NCI-H774 (cell line): Measurements from ENCODE around the gene CGB2.
"Not testable (repeated sequence)": the region's sequence is repeated elsewhere in the genome, so short reads cannot be mapped to it uniquely, and the experiment has no call there.

Experiments used
- DNase-seq: peaks from one replicate; lab custom pipeline; 2025; lab: John Stamatoyannopoulos, UW

The CGB2 gene

GRCh38 chr19:49010453-49010852, 21.2 kb upstream of the CGB2 start:
- no peak for DNase-seq

- no peak for DNase-seq
These were observed 20.5 kb upstream of the CGB2 start for GRCh38 chr19:49011194-49011593.

GRCh38 chr19:49014123-49014869, 17.4 kb upstream of the CGB2 start:
- DNase-seq = no peak

GRCh38 chr19:49014870-49015255, 16.8 kb upstream of the CGB2 start:
- DNase-seq = no peak

DNA sequence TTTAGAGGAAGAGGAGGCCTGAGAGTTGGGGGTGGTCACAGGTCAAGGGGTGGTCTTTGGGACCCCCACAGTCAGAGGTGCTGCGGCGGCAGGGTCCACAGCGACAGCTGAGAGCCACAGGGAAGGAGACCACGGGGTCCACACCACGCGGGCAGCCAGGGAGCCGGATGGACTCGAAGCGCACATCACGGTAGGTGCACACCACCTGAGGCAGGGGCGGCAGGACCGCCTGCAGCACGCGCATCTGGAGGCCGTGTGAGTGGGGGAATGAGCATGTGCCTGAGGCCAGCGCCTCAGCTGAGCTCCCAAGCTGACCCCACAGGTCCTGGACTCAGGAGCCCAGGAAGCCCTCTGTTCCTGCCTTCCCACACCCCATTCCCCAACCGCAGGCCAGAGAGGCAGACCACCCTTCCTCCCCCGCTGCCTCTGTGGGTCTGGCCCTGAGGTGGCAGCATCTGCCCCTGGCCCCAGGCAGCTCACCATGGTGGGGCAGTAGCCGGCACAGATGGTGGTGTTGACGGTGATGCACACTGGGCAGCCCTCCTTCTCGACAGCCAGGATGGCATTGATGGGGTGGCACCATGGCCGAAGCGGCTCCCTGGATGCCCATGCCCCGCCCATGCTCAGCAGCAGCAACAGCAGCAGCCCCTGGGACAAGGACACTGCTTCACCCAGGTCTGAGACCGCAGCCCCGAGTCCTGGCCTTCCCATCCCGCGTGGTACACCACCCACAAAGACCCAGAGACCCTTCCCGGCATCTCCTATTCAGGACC, 15.4 kb upstream of the CGB2 start:
- no peak for DNase-seq

DNA sequence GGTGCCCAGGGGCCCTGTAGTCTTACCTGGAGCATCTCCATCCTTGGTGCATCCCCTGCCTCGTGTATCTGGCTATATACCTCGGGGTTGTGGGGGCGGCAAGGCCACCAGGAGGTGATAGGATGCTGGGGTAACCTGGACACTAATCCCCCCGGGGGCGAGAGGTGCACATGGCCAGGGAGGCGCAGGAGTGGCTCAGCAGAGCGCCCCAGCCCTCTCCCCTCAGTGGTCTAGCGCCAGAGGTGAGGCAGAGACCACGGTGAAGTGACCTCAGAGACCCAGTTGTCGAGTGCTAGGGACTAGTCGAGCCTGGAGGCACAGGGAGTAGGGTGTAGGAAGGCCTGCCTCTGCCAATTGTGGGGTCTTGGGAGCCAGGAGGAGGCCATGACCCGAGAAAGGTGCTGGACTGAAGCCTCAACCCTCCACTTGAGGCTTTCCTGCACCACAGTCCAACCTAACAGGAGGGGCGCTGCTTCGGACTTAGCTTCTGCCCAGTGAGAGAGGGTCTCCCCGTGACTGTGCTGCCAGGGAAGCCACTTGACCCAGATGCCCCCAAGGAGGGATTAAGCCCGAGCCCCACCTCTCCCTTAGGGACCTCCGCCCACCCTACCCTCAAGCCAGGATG, 14.5 kb upstream of the CGB2 start, which contains the start of gene LHB:
TSS of gene LHB (minus strand) at position 51 of the 625 bp plus-strand sequence. CDS start at position 41, 10 bp downstream.
- DNase-seq = no peak

GRCh38 chr19:49017666-49018351, 13.9 kb upstream of the CGB2 start:
- no peak for DNase-seq

GRCh38 chr19:49018388-49019241, 13.1 kb upstream of the CGB2 start:
- DNase-seq = not testable (repeated sequence)

DNA sequence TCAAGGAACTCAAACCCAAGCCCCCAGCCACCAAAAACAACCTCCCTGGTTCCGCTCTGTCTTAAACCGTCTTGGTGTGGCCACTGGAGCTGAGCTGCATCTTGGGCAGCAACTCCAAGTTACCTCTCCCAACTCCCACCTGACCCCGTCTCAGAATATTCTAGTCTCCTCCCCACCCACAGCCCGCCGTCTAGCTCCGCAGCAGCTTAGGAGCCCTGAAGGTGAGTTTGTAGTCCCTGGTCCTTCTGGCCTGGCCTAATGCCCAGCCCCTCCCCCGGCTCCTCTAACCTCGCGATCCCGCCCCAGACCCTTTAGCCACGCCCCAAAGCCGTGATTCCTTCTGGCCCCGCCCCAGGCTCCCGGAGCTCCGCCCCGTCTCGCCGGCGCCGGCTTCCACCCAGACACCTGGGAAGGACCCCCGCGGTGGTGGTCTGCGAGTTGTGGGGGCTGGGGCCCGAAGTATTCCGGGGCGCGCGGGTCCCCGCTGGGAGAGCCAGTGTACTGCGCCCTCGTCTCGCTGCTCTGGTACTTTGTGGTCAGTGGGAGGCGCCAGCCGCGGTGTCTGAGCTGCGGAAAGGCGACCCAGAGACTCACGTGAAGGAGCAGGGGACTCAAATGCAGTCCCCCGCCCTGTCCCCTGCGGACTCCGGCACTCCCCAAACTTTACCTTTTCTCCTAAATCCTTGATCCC, 12.3 kb upstream of the CGB2 start:
- peak; percentile 67 for DNase-seq

DNA sequence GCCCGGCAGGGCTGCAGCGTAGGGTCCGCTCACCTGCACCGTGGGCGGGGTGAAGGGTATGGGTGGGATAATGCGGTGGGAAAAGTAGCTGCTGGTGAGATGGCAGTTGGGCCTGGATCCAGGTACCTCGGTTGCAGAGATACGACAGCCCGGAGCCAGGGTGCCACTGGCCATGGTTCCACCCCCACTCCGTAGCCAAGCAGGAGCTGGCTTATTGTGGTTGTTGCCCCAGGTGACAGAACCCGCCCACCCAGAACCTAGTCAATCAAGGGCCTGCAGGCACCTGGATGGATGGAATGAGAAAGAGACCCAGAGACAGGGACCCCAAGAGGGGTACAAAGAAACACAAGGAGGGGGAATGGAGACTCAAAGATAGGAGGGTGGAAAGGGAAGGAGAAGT, 11.3 kb upstream of the CGB2 start:
- no peak for DNase-seq

DNA sequence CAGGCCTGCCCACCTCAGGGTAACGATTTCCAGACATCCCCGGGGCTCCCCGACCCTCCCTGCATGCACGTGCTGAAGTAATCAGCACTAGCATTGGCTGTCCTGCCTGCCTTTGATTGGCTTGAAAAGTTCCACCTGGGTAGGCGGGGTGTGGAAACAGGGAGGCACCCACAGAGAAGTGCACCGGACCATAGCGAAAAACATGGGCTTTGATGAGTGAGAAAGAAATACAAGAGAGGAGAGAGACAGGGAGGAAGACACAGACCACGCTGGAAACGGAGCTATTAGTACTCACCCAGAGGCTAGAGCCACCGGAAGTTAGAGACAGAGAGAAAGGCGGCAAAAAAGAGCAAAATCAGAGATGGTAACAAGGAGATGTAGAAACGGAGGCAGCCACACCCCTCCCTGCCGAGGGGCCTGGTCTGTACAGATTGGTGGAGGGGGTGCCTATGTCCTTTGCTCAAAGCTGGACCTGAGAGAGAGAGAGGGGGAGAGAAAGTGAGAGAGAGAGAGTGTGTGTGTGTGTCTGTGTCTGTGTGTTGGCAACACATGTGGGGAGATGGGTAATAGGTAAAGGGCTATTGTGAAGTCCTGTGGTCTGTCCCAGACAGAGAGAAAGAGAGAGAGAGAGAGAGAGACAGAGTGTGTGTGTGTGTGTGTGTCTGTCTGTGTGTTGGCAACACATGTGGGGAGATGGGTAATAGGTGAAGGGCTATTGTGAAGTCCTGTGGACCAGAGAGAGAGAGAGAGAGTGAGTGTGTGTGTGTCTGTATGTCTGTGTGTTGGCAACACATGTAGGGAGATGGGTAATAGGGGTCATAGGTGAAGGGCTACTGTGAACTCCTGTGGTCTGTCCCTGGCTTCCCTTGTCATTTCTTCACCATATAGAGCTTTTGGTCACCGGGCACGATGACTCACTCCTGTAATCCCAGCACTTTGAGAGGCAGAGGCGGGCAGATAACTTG, 10.5 kb upstream of the CGB2 start:
- no peak for DNase-seq

- DNase-seq = no peak
These were observed 9.6 kb upstream of the CGB2 start for GRCh38 chr19:49022116-49022515.

- DNase-seq = not testable (repeated sequence)
These were observed 7.5 kb upstream of the CGB2 start, which contains the start of gene CGB3 for GRCh38 chr19:49024233-49024632. TSS of gene CGB3 (minus strand) at chr19:49024333. CDS start at chr19:49023971, 362 bp downstream.

DNA sequence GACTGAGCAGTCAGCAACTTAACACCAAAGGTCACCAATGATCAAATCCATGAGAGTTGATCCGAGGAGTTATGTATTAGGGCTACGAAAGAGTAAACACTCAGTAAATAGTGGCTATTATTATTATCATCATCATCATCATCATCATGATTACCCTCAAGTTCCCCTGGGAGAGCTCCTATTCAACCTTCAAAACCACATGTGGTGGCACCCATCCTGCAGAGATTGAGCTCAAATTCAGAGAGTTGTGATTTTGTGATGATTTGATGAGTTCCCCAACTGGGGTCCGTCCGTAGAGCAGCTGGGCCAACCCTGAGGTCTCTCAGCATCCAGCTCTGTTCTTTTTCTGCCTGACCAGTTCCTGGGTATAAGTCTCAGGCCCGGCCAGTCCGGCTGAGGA, 6.6 kb upstream of the CGB2 start:
- not testable (repeated sequence) for DNase-seq

DNA sequence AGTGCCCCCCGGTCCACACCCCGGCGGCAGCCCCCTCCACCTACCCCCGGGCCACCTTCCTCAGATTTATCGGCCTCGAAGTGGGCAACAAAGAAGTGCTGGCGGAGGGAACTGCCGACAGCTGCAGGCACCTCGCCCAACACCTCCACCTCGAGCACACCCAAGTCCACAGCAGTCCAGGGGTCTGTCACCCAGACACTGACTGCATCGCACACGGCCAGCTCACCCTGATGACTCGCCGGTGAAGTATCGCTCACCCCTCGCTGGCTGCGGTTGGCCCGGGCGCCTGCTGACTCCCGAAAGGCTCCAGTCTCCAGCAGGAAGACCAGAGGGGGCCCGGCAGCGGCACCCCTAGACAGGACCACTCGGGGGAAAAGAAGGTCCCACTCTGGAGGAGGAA, 6.1 kb upstream of the CGB2 start:
- not testable (repeated sequence) for DNase-seq

- not testable (repeated sequence) for DNase-seq
These were observed 3.0 kb upstream of the CGB2 start for GRCh38 chr19:49028686-49029085.

DNA sequence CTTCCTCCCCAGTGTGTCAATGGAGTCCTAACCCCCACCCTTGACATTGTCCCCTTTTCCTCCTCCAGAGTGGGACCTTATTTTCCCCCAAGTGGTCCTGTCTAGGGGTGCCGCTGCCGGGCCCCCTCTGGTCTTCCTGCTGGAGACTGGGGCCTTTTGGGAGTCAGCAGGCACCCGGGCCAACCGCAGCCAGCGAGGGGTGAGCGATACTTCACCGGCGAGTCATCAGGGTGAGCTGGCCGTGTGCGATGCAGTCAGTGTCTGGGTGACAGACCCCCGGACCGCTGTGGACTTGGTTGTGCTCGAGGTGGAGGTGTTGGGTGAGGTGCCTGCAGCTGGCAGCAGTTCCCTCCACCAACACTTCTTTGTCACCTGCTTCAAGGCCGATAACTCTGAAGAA, 1.9 kb upstream of the CGB2 start:
- DNase-seq = not testable (repeated sequence)

- not testable (repeated sequence) for DNase-seq
These were observed 1.4 kb upstream of the CGB2 start for GRCh38 chr19:49030323-49030722.

DNA sequence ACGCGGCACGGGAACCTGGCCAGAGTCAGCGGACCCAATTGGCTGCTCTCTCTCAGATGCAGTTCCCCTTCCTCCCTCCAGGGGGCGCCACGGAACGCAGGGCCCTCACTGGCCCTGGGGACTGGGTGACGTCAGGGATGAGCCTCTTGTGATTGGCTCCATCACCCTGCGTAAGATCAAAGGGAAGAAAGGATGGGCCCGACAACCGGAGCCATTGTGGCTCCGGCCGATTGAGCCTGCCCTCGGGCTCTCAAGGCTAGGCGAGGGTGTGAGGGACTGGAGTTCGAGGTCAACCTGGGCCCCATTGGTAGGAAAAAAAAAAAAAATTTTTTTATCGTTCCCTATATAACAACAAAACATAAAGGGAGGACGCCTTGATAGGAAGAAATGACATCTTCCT, 5.1 kb downstream of the CGB2 start, which contains the start of gene CGB1:
TSS of gene CGB1 (minus strand) at position 81 of the 400 bp plus-strand sequence. CDS start 184 bp downstream, outside the sequence.
- DNase-seq = not testable (repeated sequence)
